COLO668 (cell line): ENCODE results near the gene IFTAP.
"Not testable (repeated sequence)": the region's sequence is repeated elsewhere in the genome, so short reads cannot be mapped to it uniquely, and the experiment has no call there.

Experiments
- DNase-seq: peaks from one replicate; lab custom pipeline; 2025; ENCODE audit not compliant: unreplicated experiment; lab: John Stamatoyannopoulos, UW

IFTAP gene

GRCh38 chr11:36635066-36635862, 41.0 kb downstream of the IFTAP start:
- no peak for DNase-seq

GRCh38 chr11:36638556-36638955, 44.3 kb downstream of the IFTAP start:
- no peak for DNase-seq

- DNase-seq = no peak
Observed at GRCh38 chr11:36657610-36658267, 63.4 kb downstream of the IFTAP start.

- not testable (repeated sequence) for DNase-seq
Observed at GRCh38 chr11:36661359-36661758, 67.1 kb downstream of the IFTAP start.

- DNase-seq = peak; percentile 26
Observed at GRCh38 chr11:36672815-36673450, 78.6 kb downstream of the IFTAP start.

- DNase-seq = not testable (repeated sequence)
Observed at GRCh38 chr11:36679547-36679946, 85.2 kb downstream of the IFTAP start.

- no peak for DNase-seq
Observed at GRCh38 chr11:36683818-36684217, 89.5 kb downstream of the IFTAP start.

GRCh38 chr11:36684840-36685801, 90.8 kb downstream of the IFTAP start:
- no peak for DNase-seq

GRCh38 chr11:36688132-36688531, 93.8 kb downstream of the IFTAP start:
- no peak for DNase-seq

- no peak for DNase-seq
Observed at GRCh38 chr11:36688571-36689291, 94.4 kb downstream of the IFTAP start.

- no peak for DNase-seq
Observed at GRCh38 chr11:36689442-36689841, 95.1 kb downstream of the IFTAP start.

- no peak for DNase-seq
Observed at GRCh38 chr11:36692704-36693103, 98.4 kb downstream of the IFTAP start.

GRCh38 chr11:36693139-36693843, 99.0 kb downstream of the IFTAP start:
- no peak for DNase-seq

GRCh38 chr11:36695111-36695510, 100.8 kb downstream of the IFTAP start:
- no peak for DNase-seq

GRCh38 chr11:36695571-36695970, 101.3 kb downstream of the IFTAP start:
- DNase-seq = no peak

GRCh38 chr11:36696550-36696949, 102.2 kb downstream of the IFTAP start:
- DNase-seq = no peak

- no peak for DNase-seq
Observed at GRCh38 chr11:36699271-36699670, 105.0 kb downstream of the IFTAP start.

- DNase-seq = no peak
Observed at GRCh38 chr11:36700246-36700645, 105.9 kb downstream of the IFTAP start.

GRCh38 chr11:36702330-36703054, 108.2 kb downstream of the IFTAP start:
- peak; percentile 11 for DNase-seq
